HepG2 (cell line): Measurements from ENCODE around the gene RBMS2. TPM values are rescaled to one million over a fixed set of nuclear protein-coding genes. Genes with fewer than 3 reads are reported as not detected.

Experiments used
- GATAD2A ChIP-seq: IDR thresholded peaks from 2 replicates; pipeline ENCODE4 v1.6.1; 2016
- KDM3A ChIP-seq: IDR thresholded peaks from 2 replicates; pipeline ENCODE4 v1.6.1; 2018; ENCODE audit warnings: low read depth, missing compliant biosample characterization
- KMT2B ChIP-seq: IDR thresholded peaks from 2 replicates; pipeline ENCODE4 v1.6.1; 2016; ENCODE audit warnings: missing genetic modification reagents, missing compliant biosample characterization
- SP4 ChIP-seq: sonication (generic); formaldehyde crosslinking; IDR thresholded peaks from 2 replicates; pipeline ENCODE4 v1.8.1; 2023; ENCODE audit warnings: mild to moderate bottlenecking, missing genetic modification reagents
- ZNF605 ChIP-seq: sonication (generic); formaldehyde crosslinking; IDR thresholded peaks from 2 replicates; pipeline ENCODE4 v1.8.0; 2022; ENCODE audit warnings: mild to moderate bottlenecking, missing genetic modification reagents
- polyA plus RNA-seq, 8 experiments: library from polyadenylated mRNA; depleted of rRNA in 3 of 8; stranded (reverse) in 7 of 8; unstranded in 1 of 8; fragments of >200 nt; fragmentation: Illumina TruSeq in 4 of 8; extraction: Trizol in 4 of 8; gene quantifications; 2 replicates each; pipeline versions ENCODE4 v1.2.1 to v1.2.3, GENCODE V29; 2011 to 2016; ENCODE audit warnings: low read depth in 4 of 8, missing spikeins in 1 of 8, mixed read lengths in 1 of 8; ENCODE audit not compliant: insufficient read depth in 1 of 8
- total RNA-seq, 5 experiments: library from RNA; depleted of rRNA; stranded (reverse); fragments of >200 nt; fragmentation: Illumina TruSeq; extraction: Trizol; gene quantifications; 2 replicates each; pipeline ENCODE4 v1.2.3, GENCODE V29; 2016; ENCODE audit warnings: low read depth in 1 of 5
- TF ChIP-seq, protein P1 (sequence below): sonication (generic); formaldehyde crosslinking; IDR thresholded peaks from 2 replicates; pipeline ENCODE4 v1.9.0; 2021; ENCODE audit warnings: mild to moderate bottlenecking, missing genetic modification reagents
- TF ChIP-seq, protein P2 (sequence below): sonication (generic); formaldehyde crosslinking; conservative IDR thresholded peaks from 2 replicates; pipeline ENCODE4 v1.8.0; 2022; ENCODE audit warnings: missing genetic modification reagents
- TF ChIP-seq, protein P3 (sequence below): sonication (generic); formaldehyde crosslinking; IDR thresholded peaks from 2 replicates; pipeline ENCODE4 v1.9.0; 2022; ENCODE audit warnings: missing genetic modification reagents, mild to moderate bottlenecking, borderline replicate concordance
- TF ChIP-seq, protein P4 (sequence below): fragments of 450-650 bp; IDR thresholded peaks from 2 replicates; pipeline ENCODE4 v1.6.1; 2016
- TF ChIP-seq, protein P5 (sequence below): IDR thresholded peaks from 2 replicates; pipeline ENCODE4 v1.6.1; 2018; ENCODE audit warnings: missing genetic modification reagents

RBMS2 gene
- total and polyA plus RNA-seq, 2 of the 13 experiments (the other 11 are each of a cell fraction or from before 2014, with no cell fraction given) = 0.53 to 7.4 TPM

DNA sequence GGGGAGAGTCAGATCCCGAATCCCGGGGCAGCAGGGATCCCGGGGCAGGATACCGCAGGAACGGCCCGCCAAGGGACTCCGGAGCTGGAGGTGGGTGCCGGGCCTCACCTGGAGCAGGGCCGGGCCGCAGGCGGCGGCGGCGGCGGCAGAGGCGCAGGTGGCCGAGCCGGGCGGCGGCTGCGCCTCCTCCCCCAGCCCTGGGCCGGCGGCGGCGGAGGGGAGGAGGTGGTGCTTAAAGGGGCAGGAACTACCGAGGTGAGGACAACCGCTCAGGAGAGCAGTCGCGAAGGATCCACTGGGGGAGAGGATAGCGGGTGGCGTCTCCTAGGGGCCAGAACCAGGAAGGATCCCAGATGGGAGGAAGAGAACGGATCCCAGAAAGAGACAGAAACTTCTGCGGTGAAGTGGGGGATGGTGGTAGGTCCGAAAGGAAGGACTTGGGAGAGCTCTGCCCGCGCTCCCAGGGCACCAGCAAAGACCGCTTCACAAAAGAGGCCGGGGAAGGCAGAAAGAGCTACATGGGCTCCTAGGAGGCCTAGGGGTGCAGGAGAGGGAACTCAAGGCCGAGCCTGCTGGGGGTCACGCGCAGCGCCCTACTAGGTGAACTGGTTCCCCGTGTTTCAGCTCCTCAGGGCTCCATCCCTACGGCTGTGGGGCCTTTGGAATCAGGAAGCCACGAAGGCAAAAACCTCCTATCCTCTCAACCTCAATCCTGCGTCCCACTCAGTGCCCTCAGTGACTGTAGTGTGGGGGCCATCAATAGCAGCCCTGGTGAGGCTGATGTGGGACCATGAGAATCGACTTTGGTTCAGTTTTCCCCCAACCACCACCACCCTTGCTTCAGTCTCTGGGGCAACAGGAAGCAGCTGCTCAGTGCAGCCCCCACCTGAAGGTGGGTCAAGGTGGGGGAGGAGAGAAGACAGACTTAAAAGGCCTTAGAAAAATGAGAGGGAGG is 113.5 kb downstream of the RBMS2 start (continued):
- TF ChIP-seq, protein P1, sequence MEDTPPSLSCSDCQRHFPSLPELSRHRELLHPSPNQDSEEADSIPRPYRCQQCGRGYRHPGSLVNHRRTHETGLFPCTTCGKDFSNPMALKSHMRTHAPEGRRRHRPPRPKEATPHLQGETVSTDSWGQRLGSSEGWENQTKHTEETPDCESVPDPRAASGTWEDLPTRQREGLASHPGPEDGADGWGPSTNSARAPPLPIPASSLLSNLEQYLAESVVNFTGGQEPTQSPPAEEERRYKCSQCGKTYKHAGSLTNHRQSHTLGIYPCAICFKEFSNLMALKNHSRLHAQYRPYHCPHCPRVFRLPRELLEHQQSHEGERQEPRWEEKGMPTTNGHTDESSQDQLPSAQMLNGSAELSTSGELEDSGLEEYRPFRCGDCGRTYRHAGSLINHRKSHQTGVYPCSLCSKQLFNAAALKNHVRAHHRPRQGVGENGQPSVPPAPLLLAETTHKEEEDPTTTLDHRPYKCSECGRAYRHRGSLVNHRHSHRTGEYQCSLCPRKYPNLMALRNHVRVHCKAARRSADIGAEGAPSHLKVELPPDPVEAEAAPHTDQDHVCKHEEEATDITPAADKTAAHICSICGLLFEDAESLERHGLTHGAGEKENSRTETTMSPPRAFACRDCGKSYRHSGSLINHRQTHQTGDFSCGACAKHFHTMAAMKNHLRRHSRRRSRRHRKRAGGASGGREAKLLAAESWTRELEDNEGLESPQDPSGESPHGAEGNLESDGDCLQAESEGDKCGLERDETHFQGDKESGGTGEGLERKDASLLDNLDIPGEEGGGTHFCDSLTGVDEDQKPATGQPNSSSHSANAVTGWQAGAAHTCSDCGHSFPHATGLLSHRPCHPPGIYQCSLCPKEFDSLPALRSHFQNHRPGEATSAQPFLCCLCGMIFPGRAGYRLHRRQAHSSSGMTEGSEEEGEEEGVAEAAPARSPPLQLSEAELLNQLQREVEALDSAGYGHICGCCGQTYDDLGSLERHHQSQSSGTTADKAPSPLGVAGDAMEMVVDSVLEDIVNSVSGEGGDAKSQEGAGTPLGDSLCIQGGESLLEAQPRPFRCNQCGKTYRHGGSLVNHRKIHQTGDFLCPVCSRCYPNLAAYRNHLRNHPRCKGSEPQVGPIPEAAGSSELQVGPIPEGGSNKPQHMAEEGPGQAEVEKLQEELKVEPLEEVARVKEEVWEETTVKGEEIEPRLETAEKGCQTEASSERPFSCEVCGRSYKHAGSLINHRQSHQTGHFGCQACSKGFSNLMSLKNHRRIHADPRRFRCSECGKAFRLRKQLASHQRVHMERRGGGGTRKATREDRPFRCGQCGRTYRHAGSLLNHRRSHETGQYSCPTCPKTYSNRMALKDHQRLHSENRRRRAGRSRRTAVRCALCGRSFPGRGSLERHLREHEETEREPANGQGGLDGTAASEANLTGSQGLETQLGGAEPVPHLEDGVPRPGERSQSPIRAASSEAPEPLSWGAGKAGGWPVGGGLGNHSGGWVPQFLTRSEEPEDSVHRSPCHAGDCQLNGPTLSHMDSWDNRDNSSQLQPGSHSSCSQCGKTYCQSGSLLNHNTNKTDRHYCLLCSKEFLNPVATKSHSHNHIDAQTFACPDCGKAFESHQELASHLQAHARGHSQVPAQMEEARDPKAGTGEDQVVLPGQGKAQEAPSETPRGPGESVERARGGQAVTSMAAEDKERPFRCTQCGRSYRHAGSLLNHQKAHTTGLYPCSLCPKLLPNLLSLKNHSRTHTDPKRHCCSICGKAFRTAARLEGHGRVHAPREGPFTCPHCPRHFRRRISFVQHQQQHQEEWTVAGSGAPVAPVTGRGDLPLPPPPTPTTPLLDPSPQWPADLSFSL = 0 out of 2 replicates have a peak, but pooled peaks have one; percentile 17
- TF ChIP-seq KMT2B (CRISPR knock-in tag) (0 out of 2 replicates have a peak, but pooled peaks have one; percentile 25), GATAD2A (CRISPR knock-in tag) (peak; percentile 22; the same call in 1 of the 2 replicates), SP4 (CRISPR knock-in tag) (peak; percentile 45; the same call in 1 of the 2 replicates), KDM3A (CRISPR knock-in tag) (peak; percentile 51; the same call in 1 of the 2 replicates), ZNF605 (no peak)
- TF ChIP-seq, protein P2, sequence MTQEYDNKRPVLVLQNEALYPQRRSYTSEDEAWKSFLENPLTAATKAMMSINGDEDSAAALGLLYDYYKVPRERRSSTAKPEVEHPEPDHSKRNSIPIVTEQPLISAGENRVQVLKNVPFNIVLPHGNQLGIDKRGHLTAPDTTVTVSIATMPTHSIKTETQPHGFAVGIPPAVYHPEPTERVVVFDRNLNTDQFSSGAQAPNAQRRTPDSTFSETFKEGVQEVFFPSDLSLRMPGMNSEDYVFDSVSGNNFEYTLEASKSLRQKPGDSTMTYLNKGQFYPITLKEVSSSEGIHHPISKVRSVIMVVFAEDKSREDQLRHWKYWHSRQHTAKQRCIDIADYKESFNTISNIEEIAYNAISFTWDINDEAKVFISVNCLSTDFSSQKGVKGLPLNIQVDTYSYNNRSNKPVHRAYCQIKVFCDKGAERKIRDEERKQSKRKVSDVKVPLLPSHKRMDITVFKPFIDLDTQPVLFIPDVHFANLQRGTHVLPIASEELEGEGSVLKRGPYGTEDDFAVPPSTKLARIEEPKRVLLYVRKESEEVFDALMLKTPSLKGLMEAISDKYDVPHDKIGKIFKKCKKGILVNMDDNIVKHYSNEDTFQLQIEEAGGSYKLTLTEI = no peak
- TF ChIP-seq, protein P3, sequence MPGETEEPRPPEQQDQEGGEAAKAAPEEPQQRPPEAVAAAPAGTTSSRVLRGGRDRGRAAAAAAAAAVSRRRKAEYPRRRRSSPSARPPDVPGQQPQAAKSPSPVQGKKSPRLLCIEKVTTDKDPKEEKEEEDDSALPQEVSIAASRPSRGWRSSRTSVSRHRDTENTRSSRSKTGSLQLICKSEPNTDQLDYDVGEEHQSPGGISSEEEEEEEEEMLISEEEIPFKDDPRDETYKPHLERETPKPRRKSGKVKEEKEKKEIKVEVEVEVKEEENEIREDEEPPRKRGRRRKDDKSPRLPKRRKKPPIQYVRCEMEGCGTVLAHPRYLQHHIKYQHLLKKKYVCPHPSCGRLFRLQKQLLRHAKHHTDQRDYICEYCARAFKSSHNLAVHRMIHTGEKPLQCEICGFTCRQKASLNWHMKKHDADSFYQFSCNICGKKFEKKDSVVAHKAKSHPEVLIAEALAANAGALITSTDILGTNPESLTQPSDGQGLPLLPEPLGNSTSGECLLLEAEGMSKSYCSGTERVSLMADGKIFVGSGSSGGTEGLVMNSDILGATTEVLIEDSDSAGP = peak; percentile 98
- TF ChIP-seq, protein P4, sequence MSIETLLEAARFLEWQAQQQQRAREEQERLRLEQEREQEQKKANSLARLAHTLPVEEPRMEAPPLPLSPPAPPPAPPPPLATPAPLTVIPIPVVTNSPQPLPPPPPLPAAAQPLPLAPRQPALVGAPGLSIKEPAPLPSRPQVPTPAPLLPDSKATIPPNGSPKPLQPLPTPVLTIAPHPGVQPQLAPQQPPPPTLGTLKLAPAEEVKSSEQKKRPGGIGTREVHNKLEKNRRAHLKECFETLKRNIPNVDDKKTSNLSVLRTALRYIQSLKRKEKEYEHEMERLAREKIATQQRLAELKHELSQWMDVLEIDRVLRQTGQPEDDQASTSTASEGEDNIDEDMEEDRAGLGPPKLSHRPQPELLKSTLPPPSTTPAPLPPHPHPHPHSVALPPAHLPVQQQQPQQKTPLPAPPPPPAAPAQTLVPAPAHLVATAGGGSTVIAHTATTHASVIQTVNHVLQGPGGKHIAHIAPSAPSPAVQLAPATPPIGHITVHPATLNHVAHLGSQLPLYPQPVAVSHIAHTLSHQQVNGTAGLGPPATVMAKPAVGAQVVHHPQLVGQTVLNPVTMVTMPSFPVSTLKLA = no peak
- TF ChIP-seq, protein P5, sequence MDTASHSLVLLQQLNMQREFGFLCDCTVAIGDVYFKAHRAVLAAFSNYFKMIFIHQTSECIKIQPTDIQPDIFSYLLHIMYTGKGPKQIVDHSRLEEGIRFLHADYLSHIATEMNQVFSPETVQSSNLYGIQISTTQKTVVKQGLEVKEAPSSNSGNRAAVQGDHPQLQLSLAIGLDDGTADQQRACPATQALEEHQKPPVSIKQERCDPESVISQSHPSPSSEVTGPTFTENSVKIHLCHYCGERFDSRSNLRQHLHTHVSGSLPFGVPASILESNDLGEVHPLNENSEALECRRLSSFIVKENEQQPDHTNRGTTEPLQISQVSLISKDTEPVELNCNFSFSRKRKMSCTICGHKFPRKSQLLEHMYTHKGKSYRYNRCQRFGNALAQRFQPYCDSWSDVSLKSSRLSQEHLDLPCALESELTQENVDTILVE (CRISPR knock-in tag) = peak; percentile 32; the same call in 1 of the 2 replicates
